Activated T-helper 1 cell treated with anti-CD3 and anti-CD28 coated beads, Interleukin-2, amount 50 U/mL, for 16 hours (primary cell): ENCODE measurements around the gene TRIP13.

Source experiments
- DNase-seq, 2 donors: peaks; one replicate each; pipeline ENCODE4 v3.0.0-alpha.2; 2020; ENCODE audit warnings: low read depth in 1 of 2, low spot score in 1 of 2

Gene TRIP13

DNA sequence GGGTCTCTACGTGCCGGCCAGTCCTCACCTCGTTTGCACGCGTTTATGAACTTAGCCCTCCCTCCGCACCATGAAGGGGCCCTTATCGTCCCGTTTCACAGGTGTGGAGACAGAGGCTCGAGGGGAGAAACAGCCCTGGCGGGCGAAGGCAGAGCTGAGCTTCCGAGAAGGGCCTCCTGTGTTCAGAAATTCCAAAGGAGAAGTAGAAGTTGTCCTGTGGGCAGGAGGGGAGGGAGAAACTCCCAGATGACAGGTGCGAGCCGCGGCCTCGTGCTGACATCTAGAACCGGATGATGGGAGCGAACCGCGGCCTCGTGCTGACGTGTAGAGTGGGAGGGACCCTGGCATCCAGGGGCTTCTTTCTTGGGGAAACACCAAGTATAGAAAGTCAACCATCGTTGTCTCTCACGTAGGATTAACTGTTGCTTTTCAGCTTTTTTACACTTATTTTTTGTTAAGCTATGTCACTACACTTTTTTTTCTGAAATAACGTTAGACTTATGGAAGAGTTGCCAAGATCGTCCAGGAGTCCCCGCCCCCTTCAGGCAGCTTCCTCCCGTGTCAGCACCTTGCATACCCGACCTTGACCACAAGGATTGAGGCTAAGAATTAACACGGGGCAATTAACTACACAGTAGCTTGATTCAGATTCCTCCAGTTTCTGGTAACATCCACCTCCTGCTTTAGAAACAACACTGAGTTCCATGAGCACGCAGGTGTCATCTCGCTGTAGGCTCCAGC, 73.1 kb downstream of the TRIP13 start:
- DNase-seq = no peak

GRCh38 chr5:966345-966710, 73.6 kb downstream of the TRIP13 start:
- DNase-seq = no peak

GRCh38 chr5:966941-967340, 74.3 kb downstream of the TRIP13 start:
- DNase-seq = no peak
